Fibroblast of pulmonary artery (primary cell): Measurements from ENCODE around the gene TMEM271.

Experiments
- DNase-seq: peaks from one replicate; pipeline ENCODE4 v3.0.0-alpha.2; 2010; ENCODE audit warnings: low read depth
- H3K4me3 ChIP-seq: replicated peaks from 2 replicates; pipeline ENCODE4 v1.5.1; 2011; ENCODE audit warnings: low read depth, mild to moderate bottlenecking, control low read depth, low read length, moderate library complexity
- TF ChIP-seq, protein P1 (sequence below): IDR thresholded peaks from 2 replicates; pipeline ENCODE4 v1.5.1; 2011; ENCODE audit warnings: mild to moderate bottlenecking, control low read depth, low read length, inconsistent platforms; ENCODE audit errors: missing control alignments

The TMEM271 gene

DNA sequence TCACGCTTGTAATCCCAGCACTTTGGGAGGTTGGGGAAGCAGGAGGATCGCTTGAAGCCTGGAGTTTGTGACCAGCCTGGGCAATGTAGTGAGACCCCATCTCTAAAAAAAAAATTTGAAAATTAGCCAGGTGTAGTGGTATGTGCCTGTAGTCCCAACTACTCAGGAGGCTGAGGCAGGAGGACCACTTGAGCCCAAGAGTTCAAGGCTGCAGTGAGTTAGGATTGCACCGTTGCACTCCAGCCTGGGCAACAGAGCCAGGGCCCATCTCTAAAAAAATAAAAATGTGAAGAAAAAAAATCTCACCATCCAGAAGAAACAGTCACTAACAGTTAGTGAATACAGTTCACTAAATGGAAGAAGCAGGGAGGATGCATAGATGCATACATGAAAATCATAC, 34.8 kb downstream of the TMEM271 start:
- no peak overlapping the region for H3K4me3 ChIP-seq
- no peak for DNase-seq
- TF ChIP-seq, protein P1, sequence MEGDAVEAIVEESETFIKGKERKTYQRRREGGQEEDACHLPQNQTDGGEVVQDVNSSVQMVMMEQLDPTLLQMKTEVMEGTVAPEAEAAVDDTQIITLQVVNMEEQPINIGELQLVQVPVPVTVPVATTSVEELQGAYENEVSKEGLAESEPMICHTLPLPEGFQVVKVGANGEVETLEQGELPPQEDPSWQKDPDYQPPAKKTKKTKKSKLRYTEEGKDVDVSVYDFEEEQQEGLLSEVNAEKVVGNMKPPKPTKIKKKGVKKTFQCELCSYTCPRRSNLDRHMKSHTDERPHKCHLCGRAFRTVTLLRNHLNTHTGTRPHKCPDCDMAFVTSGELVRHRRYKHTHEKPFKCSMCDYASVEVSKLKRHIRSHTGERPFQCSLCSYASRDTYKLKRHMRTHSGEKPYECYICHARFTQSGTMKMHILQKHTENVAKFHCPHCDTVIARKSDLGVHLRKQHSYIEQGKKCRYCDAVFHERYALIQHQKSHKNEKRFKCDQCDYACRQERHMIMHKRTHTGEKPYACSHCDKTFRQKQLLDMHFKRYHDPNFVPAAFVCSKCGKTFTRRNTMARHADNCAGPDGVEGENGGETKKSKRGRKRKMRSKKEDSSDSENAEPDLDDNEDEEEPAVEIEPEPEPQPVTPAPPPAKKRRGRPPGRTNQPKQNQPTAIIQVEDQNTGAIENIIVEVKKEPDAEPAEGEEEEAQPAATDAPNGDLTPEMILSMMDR: no peak

DNA sequence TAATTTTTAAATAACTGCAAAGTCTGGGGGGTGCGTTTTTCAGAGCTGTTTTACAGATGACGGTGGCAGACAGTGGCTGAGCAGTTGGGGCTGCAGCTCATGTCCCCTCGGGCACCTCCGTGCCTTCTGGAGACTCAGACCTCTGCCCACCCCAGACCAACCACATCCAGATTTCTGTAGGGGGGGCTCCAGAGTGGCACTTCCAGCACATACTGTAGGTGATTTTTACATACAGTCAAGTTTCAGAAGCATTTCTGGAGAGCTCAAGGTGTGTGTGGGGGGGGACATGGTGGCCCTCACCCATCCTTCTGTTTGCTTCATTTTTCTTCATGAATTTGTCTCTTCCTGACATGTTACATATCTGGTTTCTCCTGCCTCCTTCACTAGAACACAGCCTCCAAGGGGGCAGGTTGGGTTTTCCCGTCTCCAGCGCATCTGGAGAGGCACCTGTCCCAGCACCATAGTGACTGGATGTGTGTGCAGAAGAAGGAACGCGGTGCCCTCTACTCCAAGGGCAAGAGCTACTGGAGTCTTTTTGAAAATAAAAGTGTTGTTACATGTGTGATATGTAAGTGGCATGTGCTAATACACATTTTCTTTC, 37.5 kb downstream of the TMEM271 start:
- TF ChIP-seq, protein P1: no peak
- no peak for DNase-seq
- H3K4me3 ChIP-seq: no peak overlapping the region

DNA sequence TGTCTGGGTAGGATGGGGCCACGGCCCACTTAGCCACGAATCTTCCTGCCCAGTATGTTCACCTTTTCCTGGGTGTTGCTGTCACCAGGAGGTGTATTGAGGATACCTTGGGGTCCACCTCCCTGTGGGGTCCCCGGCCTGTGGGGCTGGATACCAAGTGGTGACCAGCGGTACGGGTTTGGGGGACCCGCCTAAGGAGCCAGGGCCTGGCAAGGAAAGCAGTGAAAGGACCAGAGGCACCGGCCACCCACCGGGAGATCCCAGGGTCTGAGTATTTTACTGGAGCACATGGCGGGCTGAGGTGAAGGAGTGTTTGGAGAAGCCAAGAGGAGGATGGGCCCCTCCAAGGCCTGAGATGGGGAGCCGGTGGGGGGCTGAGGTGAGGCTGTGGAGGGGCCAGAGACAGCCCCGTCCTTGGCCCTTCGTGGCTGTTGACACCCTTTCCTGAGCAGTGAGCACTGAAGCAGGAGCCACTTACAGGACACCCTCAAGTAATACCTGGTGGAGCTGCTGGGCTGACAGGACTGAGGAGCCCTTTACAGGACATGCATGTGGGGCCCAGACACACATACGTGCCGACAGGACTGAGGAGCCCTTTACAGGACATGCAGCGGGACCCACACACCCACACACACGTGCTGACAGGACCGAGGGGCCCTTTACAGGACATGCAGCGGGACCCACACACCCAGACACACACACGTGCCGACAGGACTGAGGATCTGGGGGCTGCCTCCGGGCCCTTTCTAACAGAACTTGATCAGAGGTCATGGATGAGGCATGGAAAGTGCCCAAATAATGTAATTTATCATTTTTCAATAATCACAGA, 38.4 kb downstream of the TMEM271 start:
- H3K4me3 ChIP-seq: no peak overlapping the region
- TF ChIP-seq, protein P1: no peak
- no peak for DNase-seq

DNA sequence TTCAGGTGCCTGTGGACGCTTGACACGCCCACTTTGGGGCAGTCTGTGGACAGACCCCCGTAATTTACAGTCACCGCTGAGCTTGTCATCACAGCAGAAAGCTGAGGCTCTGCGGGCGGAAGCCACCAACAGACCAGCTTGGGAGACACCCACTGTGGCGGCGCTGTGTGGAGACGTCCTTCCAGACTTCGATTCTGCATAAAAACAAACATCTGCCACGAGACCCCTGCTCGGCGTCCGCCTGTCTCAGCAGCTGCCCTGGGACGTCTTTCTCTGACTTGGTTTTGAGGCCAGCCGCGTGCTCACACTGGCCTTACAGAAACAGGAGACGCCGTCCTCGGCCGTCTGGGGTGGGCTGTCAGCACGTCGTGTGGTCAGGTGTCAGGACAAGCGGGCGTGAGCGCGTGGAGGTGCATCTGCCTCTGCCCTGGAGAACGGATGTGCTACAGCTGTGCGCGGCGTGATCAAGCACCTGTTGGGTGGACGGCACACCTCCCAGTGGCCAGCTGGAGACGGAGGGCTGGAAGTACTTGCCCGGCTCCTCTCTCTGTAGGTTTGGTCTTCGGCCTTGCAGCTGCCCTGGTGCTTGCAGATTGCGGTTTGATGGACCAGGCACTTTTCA, 39.6 kb downstream of the TMEM271 start:
- TF ChIP-seq, protein P1: no peak
- DNase-seq: no peak
- H3K4me3 ChIP-seq: no peak overlapping the region

DNA sequence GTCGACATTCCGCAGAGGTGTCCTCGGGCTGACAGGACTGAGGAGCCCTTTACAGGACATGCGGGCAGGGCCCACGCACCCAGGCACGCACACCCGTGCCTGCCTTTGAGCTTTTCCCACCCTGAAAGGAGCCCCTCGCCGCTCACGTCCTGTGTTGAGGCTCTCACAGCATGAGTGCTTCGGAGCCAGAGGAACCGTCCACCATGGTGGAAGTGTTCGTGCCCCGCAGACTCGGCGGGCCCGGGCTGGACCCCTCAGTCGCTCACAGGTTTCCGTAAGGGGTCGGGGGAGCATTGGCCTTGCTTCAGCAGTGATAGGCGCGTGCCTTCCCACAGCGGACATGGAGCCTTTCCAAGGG, 40.2 kb downstream of the TMEM271 start:
- TF ChIP-seq, protein P1: no peak
- DNase-seq: no peak
- H3K4me3 ChIP-seq: no peak overlapping the region

DNA sequence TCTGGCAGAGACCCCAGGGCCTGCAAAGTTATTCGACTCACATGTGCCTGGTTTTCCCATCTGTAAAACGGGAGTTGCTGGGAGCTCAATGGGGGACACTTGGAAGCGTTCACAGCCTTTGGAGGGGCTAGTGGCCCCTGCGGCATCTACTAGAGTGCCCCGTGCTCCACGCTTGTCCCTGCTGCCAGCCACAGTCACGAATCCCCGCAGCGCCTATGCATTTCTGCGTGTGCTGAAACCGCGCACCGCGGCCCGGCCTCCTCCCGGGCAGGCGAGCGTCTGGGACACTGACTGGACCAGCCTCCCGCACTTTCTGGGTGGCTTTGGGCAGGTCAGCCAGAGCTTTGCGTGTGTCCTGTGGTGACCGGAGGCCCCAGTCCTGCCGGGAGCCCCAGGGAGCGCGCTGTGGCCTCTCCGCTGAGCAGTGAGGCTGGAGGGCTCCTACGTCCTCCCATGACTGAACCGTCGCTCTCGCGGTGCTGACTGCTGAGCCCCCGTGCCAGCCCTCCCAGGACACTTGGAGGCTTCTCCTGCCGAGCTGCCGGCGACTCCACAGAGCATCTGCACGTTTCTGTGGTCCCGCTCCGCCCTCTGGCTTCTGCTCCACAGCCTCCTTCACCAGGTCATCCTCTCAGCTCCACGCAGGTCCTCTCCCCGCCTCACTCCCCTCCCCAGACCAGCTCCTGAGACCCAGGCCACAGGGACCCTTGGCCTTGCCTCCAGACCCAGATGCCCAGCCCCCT, 40.7 kb downstream of the TMEM271 start:
- no peak overlapping the region for H3K4me3 ChIP-seq
- TF ChIP-seq, protein P1: no peak
- DNase-seq: no peak
